GM18870 (cell line): ENCODE data around the gene SMYD3.

ENCODE experiments used
- ATAC-seq: cut with Tn5 transposase; IDR thresholded peaks from one replicate; pipeline ENCODE4 v1.9.1; 2021; ENCODE audit warnings: moderate library complexity; ENCODE audit not compliant: unreplicated experiment

The SMYD3 gene

GRCh38 chr1:245710961-245711903, 795.8 kb downstream of the SMYD3 start:
- no peak for ATAC-seq

GRCh38 chr1:245707941-245708340, 799.1 kb downstream of the SMYD3 start:
- ATAC-seq: no peak

- no peak for ATAC-seq
Measured at GRCh38 chr1:245704765-245705164, 802.3 kb downstream of the SMYD3 start.

GRCh38 chr1:245704341-245704740, 802.7 kb downstream of the SMYD3 start:
- ATAC-seq: no peak

GRCh38 chr1:245702346-245702745, 804.7 kb downstream of the SMYD3 start:
- no peak for ATAC-seq

GRCh38 chr1:245701631-245702030, 805.4 kb downstream of the SMYD3 start:
- no peak for ATAC-seq

GRCh38 chr1:245700631-245701030, 806.4 kb downstream of the SMYD3 start:
- no peak for ATAC-seq
